Osteoblast (primary cell): ENCODE data around the gene OBSCN. TPM values are rescaled to one million over a fixed set of nuclear protein-coding genes. Genes with fewer than 3 reads are reported as not detected.

Experiments used
- DNase-seq: peaks from one replicate; pipeline ENCODE4 v3.0.0; 2011; ENCODE audit warnings: low spot score, mixed read lengths; ENCODE audit not compliant: insufficient read length; ENCODE audit errors: missing footprints
- H2AFZ ChIP-seq: 2 replicates; pipeline ENCODE4 v1.6.0; 2011; ENCODE audit warnings: mild to moderate bottlenecking, low read length
- H3K27ac ChIP-seq: 2 replicates; pipeline ENCODE4 v1.5.1; 2011; ENCODE audit warnings: mild to moderate bottlenecking, low read depth, low read length, moderate library complexity
- H3K27me3 ChIP-seq: 2 replicates; pipeline ENCODE4 v1.6.0; 2012; ENCODE audit warnings: mild to moderate bottlenecking, control low read depth, inconsistent platforms, low read length, moderate library complexity; ENCODE audit not compliant: insufficient read depth
- H3K36me3 ChIP-seq: 2 replicates; pipeline ENCODE4 v1.5.1; 2011; ENCODE audit warnings: mild to moderate bottlenecking, low read length, control low read depth, moderate library complexity; ENCODE audit not compliant: insufficient read depth
- H3K4me1 ChIP-seq: 2 replicates; pipeline ENCODE4 v1.5.1; 2011; ENCODE audit warnings: mild to moderate bottlenecking, low read length, control low read depth, moderate library complexity; ENCODE audit not compliant: insufficient read depth
- H3K4me2 ChIP-seq: 2 replicates; pipeline ENCODE4 v1.6.0; 2011; ENCODE audit warnings: mild to moderate bottlenecking, low read length; ENCODE audit not compliant: insufficient read depth
- H3K4me3 ChIP-seq: fragments of 200-600 bp; sonication (generic); 3 replicates; pipeline ENCODE4 v1.5.1; 2012; ENCODE audit warnings: mild to moderate bottlenecking, low read length, inconsistent platforms; ENCODE audit not compliant: insufficient read depth
- H3K79me2 ChIP-seq: 2 replicates; pipeline ENCODE4 v1.6.0; 2012; ENCODE audit warnings: mild to moderate bottlenecking, low read length, control low read depth, inconsistent platforms; ENCODE audit not compliant: insufficient read depth
- H3K9me3 ChIP-seq: 2 replicates; pipeline ENCODE4 v1.5.1; 2011; ENCODE audit warnings: low read depth, low read length, control low read depth
- H4K20me1 ChIP-seq: 2 replicates; pipeline ENCODE4 v1.6.0; 2012; ENCODE audit warnings: mild to moderate bottlenecking, low read length, control low read depth; ENCODE audit not compliant: insufficient read depth
- CTCF ChIP-seq: IDR thresholded peaks from 2 replicates; pipeline ENCODE4 v1.5.1; 2011; ENCODE audit warnings: mild to moderate bottlenecking, low read depth, low read length, moderate library complexity; ENCODE audit errors: extremely low read depth
- total RNA-seq: library from RNA; depleted of rRNA; stranded (reverse); fragments of >200 nt; gene quantifications from 2 replicates; pipeline ENCODE4 v1.2.3, GENCODE V29; 2012

OBSCN gene
- total RNA-seq, 1 donor = 2.9 TPM

GRCh38 chr1:228165372-228166169 is 42.3 kb upstream of the OBSCN start, which contains the start of gene IBA57:
Gene IBA57, plus strand, starts transcription at chr1:228165804. Its CDS starts 13 bp downstream, at chr1:228165817.
- peak within 1 kb of the TSS; percentile 98 for H3K4me2 ChIP-seq
- peaks cover 17% of the 10 kb centered on the region for H3K79me2 ChIP-seq
- DNase-seq = peak; percentile 100
- H2AFZ ChIP-seq = peak within 1 kb of the TSS; percentile 97
- H3K27ac ChIP-seq = peak within 1 kb of the TSS; percentile 98
- H3K4me1 ChIP-seq = peaks cover 23% of the 10 kb centered on the region
- H3K36me3 ChIP-seq = no peaks in the 10 kb centered on the region
- H3K9me3 ChIP-seq = no peaks in the 10 kb centered on the region
- no peaks in the 10 kb centered on the region for H3K27me3 ChIP-seq
- H3K4me3 ChIP-seq = peak within 1 kb of the TSS; percentile 89
- peak; percentile 73 for TF ChIP-seq CTCF
- H4K20me1 ChIP-seq = no peaks in the 10 kb centered on the region

DNA sequence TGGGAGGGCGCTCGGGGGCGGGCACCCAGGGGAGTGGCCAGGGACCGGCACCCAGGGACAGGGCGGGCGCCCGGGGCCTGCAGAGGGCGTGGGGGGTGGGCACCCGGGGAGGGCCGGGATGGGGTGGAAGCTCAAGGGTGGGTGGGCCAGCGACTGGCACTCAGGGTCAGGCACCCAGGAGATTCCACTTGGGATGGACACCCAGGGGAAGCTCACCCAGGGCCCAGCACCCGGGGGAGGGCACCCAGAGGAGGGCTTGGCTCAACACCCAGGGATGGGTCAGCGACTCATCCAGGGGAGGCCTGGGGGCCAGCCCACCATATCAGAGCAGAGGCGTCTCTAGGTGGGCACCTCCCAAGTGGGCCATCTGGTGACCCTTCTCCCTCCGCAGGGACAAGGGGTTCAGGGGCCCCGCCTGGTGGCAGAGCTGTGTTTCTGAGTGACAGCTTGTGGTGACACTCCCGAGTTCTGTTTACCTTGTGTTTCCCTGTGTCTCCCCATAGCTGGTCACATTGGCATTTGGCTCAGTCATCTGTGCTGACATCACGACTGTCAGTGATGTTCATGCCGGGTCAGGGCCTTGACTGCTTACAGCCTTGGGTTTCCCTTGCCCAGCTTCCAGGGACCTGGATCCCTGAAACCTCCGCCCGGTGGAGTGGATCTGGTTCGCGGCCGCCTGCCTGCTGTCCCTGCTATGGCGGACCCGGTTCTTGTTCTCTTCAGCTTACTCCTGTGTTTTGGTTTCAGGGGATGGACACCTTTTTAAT is 41.5 kb upstream of the OBSCN start:
- Histone ChIP-seq H3K27me3 (no peaks in the 10 kb centered on the region), H3K36me3 (no peaks in the 10 kb centered on the region), H3K27ac (peak overlapping the region; percentile 90), H2AFZ (peak overlapping the region; percentile 52), H3K79me2 (peaks cover 18% of the 10 kb centered on the region), H4K20me1 (no peaks in the 10 kb centered on the region), H3K4me2 (peak overlapping the region; percentile 94), H3K4me3 (peak overlapping the region; percentile 89), H3K9me3 (no peaks in the 10 kb centered on the region), H3K4me1 (peaks cover 23% of the 10 kb centered on the region)
- TF ChIP-seq CTCF = peak; percentile 23
- peak; percentile 100 for DNase-seq

DNA sequence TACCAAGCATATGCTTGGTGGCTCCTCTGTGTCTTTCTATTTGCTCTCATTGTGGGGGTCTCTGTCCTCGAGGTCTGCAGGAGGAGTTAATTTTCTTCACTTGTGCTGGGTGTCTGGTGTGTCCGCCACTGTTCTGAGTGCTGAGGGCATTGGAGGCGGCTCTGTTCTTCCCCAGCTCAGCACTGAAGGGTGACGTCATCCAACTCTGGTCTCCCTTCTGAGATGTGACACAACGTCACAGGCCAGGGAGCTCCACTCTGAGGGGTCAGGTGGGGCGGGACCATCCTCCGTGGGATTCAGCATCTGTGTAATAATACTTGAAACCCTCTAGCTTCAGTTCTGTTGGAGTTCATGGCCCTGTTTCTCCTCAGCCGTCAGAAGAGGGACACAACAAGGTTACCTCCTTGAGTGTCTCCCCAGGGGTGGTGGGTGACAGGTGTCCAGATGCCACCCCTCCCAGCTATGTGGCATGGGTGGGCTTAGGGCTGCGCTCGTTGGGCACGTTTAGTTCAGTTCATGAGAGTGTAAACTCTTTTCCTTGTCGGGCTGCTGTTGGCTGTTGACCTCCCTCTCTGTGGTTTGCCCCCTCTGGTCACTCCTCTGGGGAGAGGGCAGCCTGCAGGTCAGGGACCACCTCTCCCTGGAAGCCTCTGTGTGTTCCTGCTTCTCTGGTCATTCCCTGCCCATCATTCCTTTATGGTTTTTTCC is 39.1 kb upstream of the OBSCN start:
- no peak overlapping the region for H3K4me3 ChIP-seq
- no peaks in the 10 kb centered on the region for H3K36me3 ChIP-seq
- H3K79me2 ChIP-seq = peaks cover 27% of the 10 kb centered on the region
- no peak for DNase-seq
- H3K9me3 ChIP-seq = no peaks in the 10 kb centered on the region
- H3K27me3 ChIP-seq = no peaks in the 10 kb centered on the region
- peaks cover 12% of the 10 kb centered on the region for H3K4me1 ChIP-seq
- H4K20me1 ChIP-seq = peaks cover 7% of the 10 kb centered on the region
- no peak for TF ChIP-seq CTCF
- no peak overlapping the region for H2AFZ ChIP-seq
- H3K27ac ChIP-seq = no peak overlapping the region
- no peak overlapping the region for H3K4me2 ChIP-seq
